HL-60 (cell line): ENCODE results near the gene EPS8L3.

Source experiments
- DNase-seq, 2 experiments: peaks; one replicate each; pipeline ENCODE4 v3.0.0-alpha.2; 2010 to 2020; ENCODE audit warnings: low read depth in 1 of 2, low spot score in 1 of 2
- H3K27ac ChIP-seq: fragments of 250-450 bp; sonication (Bioruptor Pico); replicated peaks from 2 replicates; pipeline ENCODE4 v1.5.1; 2020; ENCODE audit warnings: mild to moderate bottlenecking, moderate library complexity
- H3K27me3 ChIP-seq: fragments of 250-450 bp; sonication (Bioruptor Pico); 2 replicates; pipeline ENCODE4 v1.5.1; 2021; ENCODE audit warnings: mild to moderate bottlenecking, moderate library complexity; ENCODE audit not compliant: insufficient read depth, poor library complexity, severe bottlenecking
- H3K4me3 ChIP-seq: replicated peaks from 2 replicates; pipeline ENCODE4 v1.5.1; 2011; ENCODE audit warnings: mild to moderate bottlenecking, control low read depth, low read length; ENCODE audit not compliant: insufficient read depth
- GABPA ChIP-seq: IDR thresholded peaks from 2 replicates; pipeline ENCODE4 v1.6.1; 2012; ENCODE audit warnings: low read depth
- POLR2AphosphoS5 ChIP-seq: IDR thresholded peaks from 2 replicates; pipeline ENCODE4 v1.6.1; 2012; ENCODE audit warnings: low read depth
- SPI1 ChIP-seq: IDR thresholded peaks from 2 replicates; pipeline ENCODE4 v1.6.1; 2012; ENCODE audit warnings: low read depth, mild to moderate bottlenecking, borderline replicate concordance
- TF ChIP-seq, protein P1 (sequence below): IDR thresholded peaks from one replicate; pipeline ENCODE4 v1.5.1; 2011; ENCODE audit warnings: low read length, control low read depth, inconsistent platforms; ENCODE audit not compliant: insufficient read depth
- TF ChIP-seq, protein P2 (sequence below): IDR thresholded peaks from 2 replicates; pipeline ENCODE4 v1.6.1; 2012; ENCODE audit warnings: low read depth; ENCODE audit not compliant: insufficient replicate concordance

Gene EPS8L3

DNA sequence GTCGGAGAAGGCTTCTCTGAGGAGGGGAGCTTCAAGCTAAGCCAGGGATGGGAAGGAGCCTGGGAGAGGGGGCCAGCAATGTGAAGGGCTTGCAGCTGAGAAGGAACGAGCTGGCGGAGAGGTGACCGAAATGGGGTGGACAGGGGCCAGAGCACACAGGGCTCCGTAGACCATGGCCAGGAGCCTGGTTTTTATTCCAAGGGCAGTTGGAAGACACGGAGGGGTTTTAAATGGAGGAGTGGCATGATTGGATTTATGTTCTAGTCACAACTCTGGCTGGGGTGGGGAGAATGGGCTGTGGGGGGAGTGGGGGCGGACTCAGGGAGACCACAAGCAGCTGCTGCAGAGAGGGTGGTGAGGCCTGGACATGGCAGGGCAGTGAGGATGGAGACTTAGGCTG lies 5.1 kb upstream of the EPS8L3 start:
- Histone ChIP-seq H3K27me3 (no peaks in the 10 kb centered on the region), H3K4me3 (no peak overlapping the region), H3K27ac (no peak overlapping the region)
- TF ChIP-seq GABPA (no peak), POLR2AphosphoS5 (no peak), SPI1 (no peak)
- TF ChIP-seq, protein P1, sequence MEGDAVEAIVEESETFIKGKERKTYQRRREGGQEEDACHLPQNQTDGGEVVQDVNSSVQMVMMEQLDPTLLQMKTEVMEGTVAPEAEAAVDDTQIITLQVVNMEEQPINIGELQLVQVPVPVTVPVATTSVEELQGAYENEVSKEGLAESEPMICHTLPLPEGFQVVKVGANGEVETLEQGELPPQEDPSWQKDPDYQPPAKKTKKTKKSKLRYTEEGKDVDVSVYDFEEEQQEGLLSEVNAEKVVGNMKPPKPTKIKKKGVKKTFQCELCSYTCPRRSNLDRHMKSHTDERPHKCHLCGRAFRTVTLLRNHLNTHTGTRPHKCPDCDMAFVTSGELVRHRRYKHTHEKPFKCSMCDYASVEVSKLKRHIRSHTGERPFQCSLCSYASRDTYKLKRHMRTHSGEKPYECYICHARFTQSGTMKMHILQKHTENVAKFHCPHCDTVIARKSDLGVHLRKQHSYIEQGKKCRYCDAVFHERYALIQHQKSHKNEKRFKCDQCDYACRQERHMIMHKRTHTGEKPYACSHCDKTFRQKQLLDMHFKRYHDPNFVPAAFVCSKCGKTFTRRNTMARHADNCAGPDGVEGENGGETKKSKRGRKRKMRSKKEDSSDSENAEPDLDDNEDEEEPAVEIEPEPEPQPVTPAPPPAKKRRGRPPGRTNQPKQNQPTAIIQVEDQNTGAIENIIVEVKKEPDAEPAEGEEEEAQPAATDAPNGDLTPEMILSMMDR: no peak
- TF ChIP-seq, protein P2, sequence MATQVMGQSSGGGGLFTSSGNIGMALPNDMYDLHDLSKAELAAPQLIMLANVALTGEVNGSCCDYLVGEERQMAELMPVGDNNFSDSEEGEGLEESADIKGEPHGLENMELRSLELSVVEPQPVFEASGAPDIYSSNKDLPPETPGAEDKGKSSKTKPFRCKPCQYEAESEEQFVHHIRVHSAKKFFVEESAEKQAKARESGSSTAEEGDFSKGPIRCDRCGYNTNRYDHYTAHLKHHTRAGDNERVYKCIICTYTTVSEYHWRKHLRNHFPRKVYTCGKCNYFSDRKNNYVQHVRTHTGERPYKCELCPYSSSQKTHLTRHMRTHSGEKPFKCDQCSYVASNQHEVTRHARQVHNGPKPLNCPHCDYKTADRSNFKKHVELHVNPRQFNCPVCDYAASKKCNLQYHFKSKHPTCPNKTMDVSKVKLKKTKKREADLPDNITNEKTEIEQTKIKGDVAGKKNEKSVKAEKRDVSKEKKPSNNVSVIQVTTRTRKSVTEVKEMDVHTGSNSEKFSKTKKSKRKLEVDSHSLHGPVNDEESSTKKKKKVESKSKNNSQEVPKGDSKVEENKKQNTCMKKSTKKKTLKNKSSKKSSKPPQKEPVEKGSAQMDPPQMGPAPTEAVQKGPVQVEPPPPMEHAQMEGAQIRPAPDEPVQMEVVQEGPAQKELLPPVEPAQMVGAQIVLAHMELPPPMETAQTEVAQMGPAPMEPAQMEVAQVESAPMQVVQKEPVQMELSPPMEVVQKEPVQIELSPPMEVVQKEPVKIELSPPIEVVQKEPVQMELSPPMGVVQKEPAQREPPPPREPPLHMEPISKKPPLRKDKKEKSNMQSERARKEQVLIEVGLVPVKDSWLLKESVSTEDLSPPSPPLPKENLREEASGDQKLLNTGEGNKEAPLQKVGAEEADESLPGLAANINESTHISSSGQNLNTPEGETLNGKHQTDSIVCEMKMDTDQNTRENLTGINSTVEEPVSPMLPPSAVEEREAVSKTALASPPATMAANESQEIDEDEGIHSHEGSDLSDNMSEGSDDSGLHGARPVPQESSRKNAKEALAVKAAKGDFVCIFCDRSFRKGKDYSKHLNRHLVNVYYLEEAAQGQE: no peak
- no peak for DNase-seq

DNA sequence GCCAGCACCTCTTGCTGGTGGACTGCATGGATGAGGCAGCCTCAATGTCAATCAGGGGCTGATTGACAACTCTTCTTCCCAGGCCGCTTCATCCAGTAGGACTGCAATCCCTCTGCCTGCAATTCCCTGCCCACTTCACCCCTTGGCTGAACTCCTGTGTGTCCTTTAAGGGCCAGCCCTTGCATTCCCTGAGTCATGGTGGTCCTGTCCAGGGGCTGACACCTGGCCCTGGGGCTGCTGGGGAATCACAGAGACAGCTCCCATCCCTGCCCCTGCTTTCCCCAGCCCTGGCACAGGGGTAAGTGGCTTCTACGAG lies 4.6 kb upstream of the EPS8L3 start:
- Histone ChIP-seq H3K27me3 (no peaks in the 10 kb centered on the region), H3K27ac (no peak overlapping the region), H3K4me3 (no peak overlapping the region)
- no peak for DNase-seq
- TF ChIP-seq POLR2AphosphoS5 (no peak), GABPA (no peak), SPI1 (no peak)
- TF ChIP-seq, protein P2: no peak
- TF ChIP-seq, protein P1: no peak

DNA sequence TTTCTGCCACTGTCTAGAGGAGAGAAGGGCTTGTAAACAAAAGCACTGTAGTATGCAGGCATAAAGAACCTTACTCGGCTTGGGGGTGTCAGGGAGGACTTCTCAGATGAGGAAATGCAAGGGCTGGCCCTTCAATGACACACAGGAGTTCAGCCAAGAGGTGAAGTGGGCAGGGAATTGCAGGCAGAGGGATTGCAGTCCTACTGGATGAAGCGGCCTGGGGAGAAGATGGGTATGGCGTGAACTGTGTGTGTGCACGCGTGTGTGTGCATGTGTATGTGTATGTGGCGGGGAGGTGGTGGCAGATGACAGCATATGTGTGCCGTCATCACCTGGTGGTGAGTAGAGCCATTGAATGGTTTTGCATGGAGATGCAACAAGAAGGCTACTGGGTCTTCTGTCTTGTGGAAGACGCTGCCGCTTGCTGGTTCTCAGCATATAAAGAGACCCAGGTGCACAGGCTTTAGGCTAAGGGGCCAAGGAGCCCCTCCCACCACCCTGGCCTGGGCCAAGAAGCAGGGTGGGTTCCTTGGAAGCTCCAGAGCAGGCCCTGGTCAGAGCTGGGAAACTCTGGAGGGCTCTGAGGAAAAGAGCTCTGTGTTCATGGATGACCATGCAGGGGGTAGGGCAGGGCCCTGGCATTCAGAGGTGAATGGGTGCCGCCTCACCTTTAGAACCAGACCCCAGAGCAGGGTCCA lies 4.1 kb upstream of the EPS8L3 start:
- Histone ChIP-seq H3K4me3 (no peak overlapping the region), H3K27me3 (no peaks in the 10 kb centered on the region), H3K27ac (no peak overlapping the region)
- DNase-seq: no peak
- TF ChIP-seq, protein P2: no peak
- TF ChIP-seq GABPA: no peak
- TF ChIP-seq SPI1: no peak
- TF ChIP-seq, protein P1: no peak
- TF ChIP-seq POLR2AphosphoS5: no peak
